Measurements from ENCODE around the gene RHBDF2.
A peak's percentile ranks its signal among the peaks of the same experiment; 100 is the strongest.
"Not testable (repeated sequence)": the region's sequence is repeated elsewhere in the genome, so short reads cannot be mapped to it uniquely, and the experiment has no call there.

RHBDF2 gene

GRCh38 chr17:76523084-76524037, 22.1 kb upstream of the RHBDF2 start:
- peak; percentile 66 for DNase-seq

- DNase-seq, result not testable (repeated sequence)
These were observed 20.5 kb upstream of the RHBDF2 start for GRCh38 chr17:76521683-76522082.

GRCh38 chr17:76521262-76521661, 20.0 kb upstream of the RHBDF2 start:
- no peak for DNase-seq

GRCh38 chr17:76519048-76519966, 18.1 kb upstream of the RHBDF2 start:
- DNase-seq, result no peak

- no peak for DNase-seq
These were observed 16.4 kb upstream of the RHBDF2 start for GRCh38 chr17:76517638-76518038.

GRCh38 chr17:76515274-76515949, 14.2 kb upstream of the RHBDF2 start:
- no peak for DNase-seq

- DNase-seq, result not testable (repeated sequence)
These were observed 13.1 kb upstream of the RHBDF2 start for GRCh38 chr17:76514355-76514754.

GRCh38 chr17:76513306-76513692, 12.1 kb upstream of the RHBDF2 start:
- DNase-seq, result no peak

- DNase-seq, result no peak
These were observed 11.4 kb upstream of the RHBDF2 start for GRCh38 chr17:76512366-76513305.

GRCh38 chr17:76511668-76512365, 10.6 kb upstream of the RHBDF2 start:
- no peak for DNase-seq

GRCh38 chr17:76510831-76511244, 9.6 kb upstream of the RHBDF2 start:
- DNase-seq, result no peak

GRCh38 chr17:76508472-76509063, 7.3 kb upstream of the RHBDF2 start:
- not testable (repeated sequence) for DNase-seq

- DNase-seq, result peak; percentile 77
These were observed 5.5 kb upstream of the RHBDF2 start for GRCh38 chr17:76506408-76507345.

- DNase-seq, result no peak
These were observed 2.9 kb upstream of the RHBDF2 start for GRCh38 chr17:76504117-76504516.

GRCh38 chr17:76502341-76503211, 1.4 kb upstream of the RHBDF2 start:
- no peak for DNase-seq

- DNase-seq, result no peak
These were observed 644 bp upstream of the RHBDF2 start for GRCh38 chr17:76501827-76502307.

- DNase-seq, result no peak
These were observed 541 bp downstream of the RHBDF2 start for GRCh38 chr17:76500747-76501017.

GRCh38 chr17:76500074-76500746, 1.0 kb downstream of the RHBDF2 start:
- DNase-seq, result no peak

Measured in NCI-H774 (cell line).